OCI-LY7 (cell line): ENCODE results near the gene CEP131.

Experiments used
- CTCF ChIP-seq: fragments of 200-600 bp; sonication (generic); conservative IDR thresholded peaks from 2 replicates; pipeline ENCODE4 v1.5.1; 2014; ENCODE audit warnings: mild to moderate bottlenecking, antibody characterized with exemption, low read length, moderate library complexity, mixed read lengths
- EZH2phosphoT487 ChIP-seq: fragments of 200-600 bp; sonication (generic); IDR thresholded peaks from 2 replicates; pipeline ENCODE4 v1.6.1; 2018; ENCODE audit warnings: low read depth, borderline replicate concordance, mild to moderate bottlenecking, mixed run types, antibody characterized with exemption, low read length, moderate library complexity, mixed read lengths

DNA sequence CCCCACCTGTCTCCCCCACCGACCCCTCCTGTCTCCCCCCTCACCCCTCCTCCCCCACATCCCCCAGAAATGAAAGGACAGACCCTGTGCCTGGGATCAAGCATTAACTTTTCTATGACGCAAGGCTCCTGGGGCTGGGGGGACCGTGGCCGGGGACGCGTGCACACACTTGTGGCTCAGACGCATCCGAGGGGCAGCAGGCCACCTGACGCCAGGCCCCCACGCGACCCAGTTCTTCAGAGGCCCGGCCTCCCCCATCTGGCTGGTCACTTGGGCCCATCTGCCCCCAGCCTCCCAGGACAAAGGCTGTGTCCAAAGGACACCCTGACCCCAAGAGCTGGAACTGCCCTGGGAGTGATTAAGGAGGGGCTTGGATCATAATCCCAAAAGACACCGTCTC is 71.5 kb downstream of the CEP131 start:
- TF ChIP-seq CTCF (no peak), EZH2phosphoT487 (no peak)
